ACC112 (cell line): ENCODE results near the gene APOL3.
"Not testable (repeated sequence)": the region's sequence is repeated elsewhere in the genome, so short reads cannot be mapped to it uniquely, and the experiment has no call there.

Experiments
- H2AFZ ChIP-seq: fragments of 200-600 bp; sonication (generic); one replicate; pipeline ENCODE4 v1.6.0; 2017; ENCODE audit warnings: antibody characterized with exemption, low read length; ENCODE audit not compliant: unreplicated experiment
- H3K27ac ChIP-seq: fragments of 200-600 bp; sonication (generic); 2 replicates; pipeline ENCODE4 v1.5.1; 2014; ENCODE audit warnings: low read depth, mild to moderate bottlenecking, antibody characterized with exemption, low read length, moderate library complexity
- H3K27me3 ChIP-seq: fragments of 200-600 bp; sonication (generic); 2 replicates; pipeline ENCODE4 v1.6.1; 2014; ENCODE audit warnings: mild to moderate bottlenecking, antibody characterized with exemption, low read length, moderate library complexity, mixed read lengths; ENCODE audit not compliant: insufficient read depth
- H3K36me3 ChIP-seq: fragments of 200-600 bp; sonication (generic); 2 replicates; pipeline ENCODE4 v1.6.1; 2016; ENCODE audit warnings: mild to moderate bottlenecking, antibody characterized with exemption, low read length, moderate library complexity, mixed read lengths; ENCODE audit not compliant: insufficient read depth
- H3K4me1 ChIP-seq: fragments of 200-600 bp; sonication (generic); one replicate; pipeline ENCODE4 v1.6.1; 2016; ENCODE audit warnings: low read length, mixed read lengths; ENCODE audit not compliant: insufficient read depth, unreplicated experiment, control insufficient read depth
- H3K4me3 ChIP-seq: fragments of 200-600 bp; sonication (generic); 2 replicates; pipeline ENCODE4 v1.5.1; 2014; ENCODE audit warnings: mild to moderate bottlenecking, low read depth, low read length
- H3K79me2 ChIP-seq: fragments of 200-600 bp; sonication (generic); one replicate; pipeline ENCODE4 v1.6.0; 2016; ENCODE audit warnings: low read length; ENCODE audit not compliant: control insufficient read depth, unreplicated experiment, insufficient read depth

APOL3 gene

DNA sequence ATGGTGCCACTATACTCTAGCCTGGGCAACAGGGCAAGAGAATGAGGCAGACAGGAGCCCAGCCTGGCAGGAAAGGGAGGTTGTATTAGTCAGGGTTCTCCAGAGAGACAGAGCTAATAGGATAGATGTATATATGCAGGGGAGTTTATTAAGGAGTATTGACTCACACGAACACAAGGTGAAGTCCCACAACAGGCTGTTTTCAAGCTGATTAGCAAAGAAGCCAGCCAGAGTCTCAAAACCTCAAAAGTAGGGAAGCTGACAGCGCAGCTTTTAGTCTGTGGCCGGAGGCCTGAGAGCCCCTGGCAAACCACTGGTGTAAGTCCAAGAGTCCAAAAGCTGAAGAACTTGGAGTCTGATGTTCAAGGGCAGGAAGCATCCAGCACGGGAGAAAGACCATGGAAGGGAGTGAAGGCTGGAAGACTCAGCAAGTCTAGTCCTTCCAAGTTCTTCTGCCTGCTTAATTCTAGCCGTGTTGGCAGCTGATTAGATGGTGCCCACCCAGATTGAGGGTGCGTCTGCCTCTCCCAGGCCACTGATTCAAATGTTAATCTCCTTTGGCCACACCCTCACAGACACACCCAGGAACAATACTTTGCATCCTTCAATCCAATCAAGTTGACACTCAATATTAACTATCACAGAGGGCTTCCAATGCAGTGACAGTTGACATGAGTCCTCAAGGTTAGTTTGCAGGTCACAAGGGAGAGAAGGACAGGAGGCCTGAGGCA is 39.8 kb downstream of the APOL3 start:
- not testable (repeated sequence) for H2AFZ ChIP-seq, H3K36me3 ChIP-seq, H3K4me1 ChIP-seq, H3K4me3 ChIP-seq, H3K27me3 ChIP-seq, H3K79me2 ChIP-seq, H3K27ac ChIP-seq

GRCh38 chr22:36117053-36117554 is 43.5 kb downstream of the APOL3 start:
- Histone ChIP-seq H3K4me3 (no peak overlapping the region), H2AFZ (no peak overlapping the region), H3K79me2 (no peaks in the 10 kb centered on the region), H3K4me1 (no peaks in the 10 kb centered on the region), H3K36me3 (no peaks in the 10 kb centered on the region), H3K27ac (no peak overlapping the region), H3K27me3 (no peaks in the 10 kb centered on the region)

- Histone ChIP-seq H3K79me2 (no peaks in the 10 kb centered on the region), H3K36me3 (no peaks in the 10 kb centered on the region), H3K4me1 (no peaks in the 10 kb centered on the region), H2AFZ (no peak overlapping the region), H3K4me3 (no peak overlapping the region), H3K27ac (no peak overlapping the region), H3K27me3 (no peaks in the 10 kb centered on the region)
These were observed 44.4 kb downstream of the APOL3 start for GRCh38 chr22:36116127-36116526.

GRCh38 chr22:36113121-36113520 is 47.4 kb downstream of the APOL3 start:
- no peaks in the 10 kb centered on the region for H3K36me3 ChIP-seq
- no peak overlapping the region for H3K27ac ChIP-seq
- H3K79me2 ChIP-seq = no peaks in the 10 kb centered on the region
- no peaks in the 10 kb centered on the region for H3K27me3 ChIP-seq
- no peak overlapping the region for H3K4me3 ChIP-seq
- no peak overlapping the region for H2AFZ ChIP-seq
- H3K4me1 ChIP-seq = no peaks in the 10 kb centered on the region

DNA sequence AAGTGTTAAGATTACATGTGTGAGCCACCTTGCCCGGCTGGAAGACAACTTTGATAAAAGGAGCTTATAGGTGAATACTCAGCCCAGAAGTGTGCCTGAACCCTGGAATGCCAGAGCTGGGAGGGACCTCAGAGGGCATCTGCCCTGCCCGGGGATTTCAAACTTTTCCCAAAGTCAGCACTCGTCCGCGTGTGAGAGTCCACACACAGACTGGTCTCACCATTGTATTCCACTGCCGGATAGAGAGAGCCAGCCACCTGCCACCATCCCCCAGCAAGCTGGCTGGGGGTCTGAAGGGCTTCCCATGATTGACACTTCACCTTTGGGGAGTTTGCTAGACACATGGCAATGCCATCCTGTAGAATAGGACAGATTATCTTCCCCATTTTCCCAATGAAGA is 49.2 kb downstream of the APOL3 start:
- Histone ChIP-seq H3K27ac (no peak overlapping the region), H3K27me3 (no peaks in the 10 kb centered on the region), H3K36me3 (no peaks in the 10 kb centered on the region), H3K79me2 (no peaks in the 10 kb centered on the region), H3K4me3 (no peak overlapping the region), H3K4me1 (no peaks in the 10 kb centered on the region), H2AFZ (no peak overlapping the region)

DNA sequence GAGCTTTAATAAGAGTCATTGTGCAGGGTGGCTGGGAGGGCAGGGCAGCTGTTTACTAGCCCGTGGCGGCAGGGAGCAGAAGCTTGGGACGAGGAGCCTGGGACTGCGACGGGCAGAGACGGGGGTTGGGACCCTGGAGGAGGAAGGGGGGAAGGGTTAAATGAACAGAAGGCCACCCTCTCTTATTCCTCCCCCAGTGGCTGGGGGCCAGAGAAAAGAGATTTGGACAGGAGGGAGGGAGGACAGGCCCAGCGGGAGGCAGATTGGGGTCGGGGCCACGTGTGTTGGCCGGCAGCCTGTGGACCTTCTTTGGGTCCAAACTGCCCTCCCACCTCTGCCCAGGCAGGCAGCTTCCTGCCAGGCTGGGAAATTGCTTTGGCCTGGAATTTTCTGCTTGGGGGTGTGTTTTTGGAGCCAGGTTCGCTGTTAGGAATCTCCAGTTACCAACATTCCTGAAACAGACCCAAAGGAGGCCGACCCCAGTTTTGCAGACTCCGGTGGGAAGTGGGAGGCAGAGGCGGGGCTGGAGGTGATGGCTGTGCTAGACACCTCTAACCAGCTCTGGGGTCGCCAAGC is 50.2 kb downstream of the APOL3 start:
- Histone ChIP-seq H3K4me3 (no peak overlapping the region), H3K27me3 (no peaks in the 10 kb centered on the region), H2AFZ (no peak overlapping the region), H3K27ac (no peak overlapping the region), H3K79me2 (no peaks in the 10 kb centered on the region), H3K36me3 (no peaks in the 10 kb centered on the region), H3K4me1 (no peaks in the 10 kb centered on the region)

GRCh38 chr22:36107436-36107835 is 53.1 kb downstream of the APOL3 start:
- Histone ChIP-seq H2AFZ (no peak overlapping the region), H3K79me2 (no peaks in the 10 kb centered on the region), H3K4me3 (no peak overlapping the region)

GRCh38 chr22:36106910-36107309 is 53.6 kb downstream of the APOL3 start:
- Histone ChIP-seq H3K79me2 (no peaks in the 10 kb centered on the region), H3K4me1 (no peaks in the 10 kb centered on the region), H3K36me3 (no peaks in the 10 kb centered on the region), H2AFZ (no peak overlapping the region), H3K27ac (no peak overlapping the region), H3K27me3 (no peaks in the 10 kb centered on the region), H3K4me3 (no peak overlapping the region)

More at GRCh38 chr22:36107436-36107835, 53.1 kb downstream of the APOL3 start:
- no peaks in the 10 kb centered on the region for H3K36me3 ChIP-seq
- no peak overlapping the region for H3K27ac ChIP-seq
- no peaks in the 10 kb centered on the region for H3K27me3 ChIP-seq
- no peaks in the 10 kb centered on the region for H3K4me1 ChIP-seq

- H3K4me1 ChIP-seq = no peaks in the 10 kb centered on the region
- H3K27ac ChIP-seq = no peak overlapping the region
- no peaks in the 10 kb centered on the region for H3K27me3 ChIP-seq
- H3K79me2 ChIP-seq = no peaks in the 10 kb centered on the region
- H3K4me3 ChIP-seq = no peak overlapping the region
- H2AFZ ChIP-seq = no peak overlapping the region
- no peaks in the 10 kb centered on the region for H3K36me3 ChIP-seq
These were observed 55.6 kb downstream of the APOL3 start for GRCh38 chr22:36104988-36105387.

- H3K36me3 ChIP-seq = no peaks in the 10 kb centered on the region
- no peak overlapping the region for H3K4me3 ChIP-seq
- no peaks in the 10 kb centered on the region for H3K79me2 ChIP-seq
- no peak overlapping the region for H2AFZ ChIP-seq
- no peak overlapping the region for H3K27ac ChIP-seq
- no peaks in the 10 kb centered on the region for H3K4me1 ChIP-seq
- H3K27me3 ChIP-seq = no peaks in the 10 kb centered on the region
These were observed 56.1 kb downstream of the APOL3 start for GRCh38 chr22:36104435-36104834.

GRCh38 chr22:36103891-36104290 is 56.7 kb downstream of the APOL3 start:
- H2AFZ ChIP-seq = no peak overlapping the region
- H3K79me2 ChIP-seq = no peaks in the 10 kb centered on the region
- H3K4me1 ChIP-seq = no peaks in the 10 kb centered on the region
- H3K27me3 ChIP-seq = no peaks in the 10 kb centered on the region
- H3K27ac ChIP-seq = no peak overlapping the region
- no peaks in the 10 kb centered on the region for H3K36me3 ChIP-seq
- no peak overlapping the region for H3K4me3 ChIP-seq
